ENCODE measurements around the gene RNF26. TPM values are rescaled to one million over a fixed set of nuclear protein-coding genes. Genes with fewer than 3 reads are reported as not detected.

The RNF26 gene
- total RNA-seq (2022) (19.2 and 20.9 TPM in 2 replicates), Bru-seq, nascent RNA (percentile 67 among the genes with signal in this experiment), BruChase-seq, experiment 1, labeled RNA remaining after a 6-hour chase (percentile 91 among the genes with signal in this experiment), BruChase-seq, experiment 2, labeled RNA remaining after a 2-hour chase (percentile 90 among the genes with signal in this experiment)
- long read RNA-seq, transcript RNF26-201 (1 exons, 2,787 nt) = major isoform, 92 of 94 reads
- long read RNA-seq, partial matches to known transcripts = 0 of 94 reads
- long read RNA-seq, other reads (novel, unspliced or antisense) = 2 of 94 reads

GRCh38 chr11:119334174-119334930, at the start of gene RNF26:
RNF26 (plus strand) TSS chr11:119334527; CDS start chr11:119335123, 596 bp downstream.
- Mint-ChIP-seq H3K27me3 (ENCODE audit: insufficient read depth, unreplicated experiment) (peaks cover 16% of the 10 kb centered on the region), H3K36me3 (ENCODE audit: insufficient read depth, unreplicated experiment) (peaks cover 8% of the 10 kb centered on the region), H3K9me3 (ENCODE audit: unreplicated experiment) (no peaks in the 10 kb centered on the region), H3K27ac (ENCODE audit: low read depth, unreplicated experiment) (peak within 1 kb of the TSS; percentile 89), H3K4me3 (ENCODE audit: unreplicated experiment) (peak within 1 kb of the TSS; percentile 86), H3K4me1 (ENCODE audit: insufficient read depth, unreplicated experiment) (peaks cover 30% of the 10 kb centered on the region)
- intact Hi-C loops (cut with micrococcal nuclease) = no loop called here
- DNase-seq (ENCODE audit: unreplicated experiment) = peak; percentile 99
- no peak for TF ChIP-seq CTCF (IDR thresholded peaks at IDR 0.05; ENCODE audit: unreplicated experiment)
- TSS peak; percentile 66 for BruUV-seq (replicated peaks)
- ChIA-PET CTCF (interaction anchor here (0.5 to 1.5 kb wide), 7 partner anchors 8 to 50 kb away, joined by 3 to 6 read pairs (median 3); partner anchors contain the start of gene MFRP), POLR2A (interaction anchor here (0.7 to 1.9 kb wide), 13 partner anchors 13 to 348 kb away, joined by 3 to 11 read pairs (median 3); partner anchors contain the start of gene VPS11)

- ChIA-PET POLR2A (interaction anchor here (2.1 kb wide), 1 partner anchor 79 kb away, joined by 12 read pairs; the partner anchor contains the start of gene CBL), CTCF (interaction anchor here (0.6 to 4.2 kb wide), 10 partner anchors 13 to 190 kb away, joined by 3 to 22 read pairs (median 4); partner anchors contain the start of genes CBL, HINFP and MCAM)
- intact Hi-C loops (cut with micrococcal nuclease) = loop anchor here (10.0 kb wide), 1 partner anchor 181 kb away; the partner anchor contains the start of genes C2CD2L and DPAGT1
- TF ChIP-seq CTCF (IDR thresholded peaks at IDR 0.05; ENCODE audit: unreplicated experiment) = no peak
- no peaks in the 10 kb centered on the region for H3K27me3 Mint-ChIP-seq (ENCODE audit: insufficient read depth, unreplicated experiment)
- BruUV-seq (replicated peaks) = no TSS peak
- H3K4me1 Mint-ChIP-seq (ENCODE audit: insufficient read depth, unreplicated experiment) = peaks cover 4% of the 10 kb centered on the region
- no peak overlapping the region for H3K4me3 Mint-ChIP-seq (ENCODE audit: unreplicated experiment)
- H3K9me3 Mint-ChIP-seq (ENCODE audit: unreplicated experiment) = no peaks in the 10 kb centered on the region
- no peak overlapping the region for H3K27ac Mint-ChIP-seq (ENCODE audit: low read depth, unreplicated experiment)
- no peak for DNase-seq (ENCODE audit: unreplicated experiment)
- H3K36me3 Mint-ChIP-seq (ENCODE audit: insufficient read depth, unreplicated experiment) = peaks cover 48% of the 10 kb centered on the region
Measured at GRCh38 chr11:119285431-119285830, 48.9 kb upstream of the RNF26 start.

- Mint-ChIP-seq H3K27ac (ENCODE audit: low read depth, unreplicated experiment) (no peak overlapping the region), H3K4me3 (ENCODE audit: unreplicated experiment) (no peak overlapping the region), H3K27me3 (ENCODE audit: insufficient read depth, unreplicated experiment) (no peaks in the 10 kb centered on the region), H3K9me3 (ENCODE audit: unreplicated experiment) (no peaks in the 10 kb centered on the region), H3K36me3 (ENCODE audit: insufficient read depth, unreplicated experiment) (peaks cover 55% of the 10 kb centered on the region), H3K4me1 (ENCODE audit: insufficient read depth, unreplicated experiment) (peaks cover 4% of the 10 kb centered on the region)
- ChIA-PET POLR2A (interaction anchor here (1.0 to 1.7 kb wide), 2 partner anchors 12 to 186 kb away, joined by 3 read pairs; partner anchors contain the start of gene DPAGT1), CTCF (interaction anchor here (0.6 to 0.7 kb wide), 3 partner anchors 53 to 178 kb away, joined by 3 read pairs; no protein-coding TSS in a partner anchor)
- intact Hi-C loops (cut with micrococcal nuclease) = loop anchor here (10.0 kb wide), 1 partner anchor 183 kb away; the partner anchor contains the start of genes C2CD2L and DPAGT1
- no peak for TF ChIP-seq CTCF (IDR thresholded peaks at IDR 0.05; ENCODE audit: unreplicated experiment)
- no TSS peak for BruUV-seq (replicated peaks)
- no peak for DNase-seq (ENCODE audit: unreplicated experiment)
Measured at GRCh38 chr11:119288219-119288618, 46.1 kb upstream of the RNF26 start.

Data from MCF 10A (cell line).